ENCODE measurements around the gene FZD2. TPM values are rescaled to one million over a fixed set of nuclear protein-coding genes. Genes with fewer than 3 reads are reported as not detected.

The FZD2 gene
- total and polyA plus RNA-seq, 2 of the 13 experiments (the other 11 are each of a cell fraction or from before 2014, with no cell fraction given), result 0.07 to 0.13 TPM

DNA sequence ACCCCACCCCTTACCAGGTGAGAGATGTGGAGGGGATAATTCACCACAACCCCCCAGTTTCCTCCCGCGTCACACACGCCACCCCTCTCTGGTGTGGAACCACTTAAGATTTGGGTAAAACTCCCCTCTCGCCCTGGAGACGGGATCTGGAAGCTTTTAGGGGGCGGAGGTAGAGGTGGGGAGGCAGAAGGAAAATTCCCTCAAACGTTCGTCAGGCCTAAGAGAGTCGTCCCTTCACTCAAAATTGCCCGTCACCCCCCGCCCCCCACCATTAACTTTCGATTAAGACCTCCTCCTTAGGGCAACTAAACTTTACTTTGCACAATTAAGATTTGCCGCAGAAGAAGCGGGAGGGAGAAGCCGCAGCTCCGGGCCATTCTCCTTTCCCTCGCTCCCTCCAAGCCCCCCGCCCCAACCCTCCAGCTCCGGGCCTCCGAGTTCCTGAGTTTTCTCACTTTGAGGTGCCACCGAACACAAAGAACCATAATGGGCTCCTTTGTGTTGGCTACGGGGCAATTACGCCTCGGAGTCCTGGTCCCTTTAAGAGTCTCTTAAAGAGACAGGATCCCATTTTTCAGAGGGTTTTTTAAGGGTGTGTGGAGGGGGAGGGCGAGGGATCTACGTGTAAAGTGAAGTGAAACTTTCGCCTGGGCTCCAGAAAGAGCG is 985 bp upstream of the FZD2 start (continued):
- TF ChIP-seq SP2 (CRISPR knock-in tag; IDR thresholded peaks at IDR 0.05) (no peak), FOXM1 (CRISPR knock-in tag; IDR thresholded peaks at IDR 0.05) (no peak), MLLT10 (CRISPR knock-in tag; IDR thresholded peaks at IDR 0.05) (no peak), CAMTA2 (CRISPR knock-in tag; IDR thresholded peaks at IDR 0.05; ENCODE audit: borderline replicate concordance) (no peak), ZNF12 (CRISPR knock-in tag; IDR thresholded peaks at IDR 0.05) (no peak), ZNF232 (CRISPR knock-in tag; IDR thresholded peaks at IDR 0.05; ENCODE audit: borderline replicate concordance) (no peak), XRCC5 (optimal IDR thresholded peaks at IDR 0.05; ENCODE audit: low read length) (no peak), ZMYM4 (CRISPR knock-in tag; IDR thresholded peaks at IDR 0.05) (no peak), ELF4 (CRISPR knock-in tag; IDR thresholded peaks at IDR 0.05; ENCODE audit: borderline replicate concordance) (0 out of 2 replicates have a peak, but pooled peaks have one; percentile 34), TARDBP (CRISPR knock-in tag; IDR thresholded peaks at IDR 0.05) (0 out of 2 replicates have a peak, but pooled peaks have one; percentile 21), RBM39 (IDR thresholded peaks at IDR 0.05; ENCODE audit: low read depth, low read length, poor library complexity, severe bottlenecking) (no peak), MED1 (CRISPR knock-in tag; IDR thresholded peaks at IDR 0.05) (no peak), ZNF350 (CRISPR knock-in tag; IDR thresholded peaks at IDR 0.05; ENCODE audit: borderline replicate concordance, low read depth) (no peak), ZSCAN25 (CRISPR knock-in tag; IDR thresholded peaks at IDR 0.05) (0 out of 2 replicates have a peak, but pooled peaks have one; percentile 16), TBX2 (CRISPR knock-in tag; IDR thresholded peaks at IDR 0.05; ENCODE audit: borderline replicate concordance) (0 out of 2 replicates have a peak, but pooled peaks have one; percentile 29)
- TF ChIP-seq, protein P1, sequence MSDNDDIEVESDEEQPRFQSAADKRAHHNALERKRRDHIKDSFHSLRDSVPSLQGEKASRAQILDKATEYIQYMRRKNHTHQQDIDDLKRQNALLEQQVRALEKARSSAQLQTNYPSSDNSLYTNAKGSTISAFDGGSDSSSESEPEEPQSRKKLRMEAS (IDR thresholded peaks at IDR 0.05), result peak; percentile 63; the same call in 1 of the 2 replicates
- TF ChIP-seq, protein P2, sequence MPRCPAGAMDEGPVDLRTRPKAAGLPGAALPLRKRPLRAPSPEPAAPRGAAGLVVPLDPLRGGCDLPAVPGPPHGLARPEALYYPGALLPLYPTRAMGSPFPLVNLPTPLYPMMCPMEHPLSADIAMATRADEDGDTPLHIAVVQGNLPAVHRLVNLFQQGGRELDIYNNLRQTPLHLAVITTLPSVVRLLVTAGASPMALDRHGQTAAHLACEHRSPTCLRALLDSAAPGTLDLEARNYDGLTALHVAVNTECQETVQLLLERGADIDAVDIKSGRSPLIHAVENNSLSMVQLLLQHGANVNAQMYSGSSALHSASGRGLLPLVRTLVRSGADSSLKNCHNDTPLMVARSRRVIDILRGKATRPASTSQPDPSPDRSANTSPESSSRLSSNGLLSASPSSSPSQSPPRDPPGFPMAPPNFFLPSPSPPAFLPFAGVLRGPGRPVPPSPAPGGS (CRISPR knock-in tag; IDR thresholded peaks at IDR 0.05), result no peak
- TF ChIP-seq, protein P3, sequence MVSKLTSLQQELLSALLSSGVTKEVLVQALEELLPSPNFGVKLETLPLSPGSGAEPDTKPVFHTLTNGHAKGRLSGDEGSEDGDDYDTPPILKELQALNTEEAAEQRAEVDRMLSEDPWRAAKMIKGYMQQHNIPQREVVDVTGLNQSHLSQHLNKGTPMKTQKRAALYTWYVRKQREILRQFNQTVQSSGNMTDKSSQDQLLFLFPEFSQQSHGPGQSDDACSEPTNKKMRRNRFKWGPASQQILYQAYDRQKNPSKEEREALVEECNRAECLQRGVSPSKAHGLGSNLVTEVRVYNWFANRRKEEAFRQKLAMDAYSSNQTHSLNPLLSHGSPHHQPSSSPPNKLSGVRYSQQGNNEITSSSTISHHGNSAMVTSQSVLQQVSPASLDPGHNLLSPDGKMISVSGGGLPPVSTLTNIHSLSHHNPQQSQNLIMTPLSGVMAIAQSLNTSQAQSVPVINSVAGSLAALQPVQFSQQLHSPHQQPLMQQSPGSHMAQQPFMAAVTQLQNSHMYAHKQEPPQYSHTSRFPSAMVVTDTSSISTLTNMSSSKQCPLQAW (CRISPR knock-in tag; IDR thresholded peaks at IDR 0.05), result no peak
